Activated CD4-positive, alpha-beta T cell treated with anti-CD3 and anti-CD28 coated beads for 1 hour (primary cell): ENCODE data around the gene PEX10.
"Not testable (repeated sequence)": the region's sequence is repeated elsewhere in the genome, so short reads cannot be mapped to it uniquely, and the experiment has no call there.

ENCODE experiments used
- DNase-seq: peaks from one replicate; pipeline ENCODE4 v3.0.0-alpha.2; 2020

Gene PEX10

DNA sequence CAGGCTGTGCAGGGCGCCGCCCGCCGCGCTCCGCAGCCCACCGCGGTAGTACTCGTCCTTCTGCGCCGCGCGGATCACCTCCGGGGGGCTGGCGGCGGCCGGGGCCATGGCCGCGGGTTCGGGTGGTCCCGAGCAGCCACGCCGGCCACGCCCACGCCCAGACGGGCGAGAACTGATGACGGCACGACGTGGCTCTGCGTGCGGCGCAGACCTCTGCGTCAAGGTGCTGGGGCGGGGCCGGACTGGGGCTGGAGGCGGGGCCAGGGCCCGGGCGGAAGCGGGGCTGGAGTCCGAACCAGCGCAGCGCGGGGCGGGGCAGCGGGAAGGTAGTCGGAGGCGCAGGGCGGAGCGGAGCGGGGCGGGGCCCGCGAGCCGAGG is at the start of gene PEX10:
PEX10 (minus strand) TSS at position 170 of the 378 bp plus-strand sequence; CDS start at position 108, 62 bp downstream.
- peak; percentile 98 for DNase-seq

DNA sequence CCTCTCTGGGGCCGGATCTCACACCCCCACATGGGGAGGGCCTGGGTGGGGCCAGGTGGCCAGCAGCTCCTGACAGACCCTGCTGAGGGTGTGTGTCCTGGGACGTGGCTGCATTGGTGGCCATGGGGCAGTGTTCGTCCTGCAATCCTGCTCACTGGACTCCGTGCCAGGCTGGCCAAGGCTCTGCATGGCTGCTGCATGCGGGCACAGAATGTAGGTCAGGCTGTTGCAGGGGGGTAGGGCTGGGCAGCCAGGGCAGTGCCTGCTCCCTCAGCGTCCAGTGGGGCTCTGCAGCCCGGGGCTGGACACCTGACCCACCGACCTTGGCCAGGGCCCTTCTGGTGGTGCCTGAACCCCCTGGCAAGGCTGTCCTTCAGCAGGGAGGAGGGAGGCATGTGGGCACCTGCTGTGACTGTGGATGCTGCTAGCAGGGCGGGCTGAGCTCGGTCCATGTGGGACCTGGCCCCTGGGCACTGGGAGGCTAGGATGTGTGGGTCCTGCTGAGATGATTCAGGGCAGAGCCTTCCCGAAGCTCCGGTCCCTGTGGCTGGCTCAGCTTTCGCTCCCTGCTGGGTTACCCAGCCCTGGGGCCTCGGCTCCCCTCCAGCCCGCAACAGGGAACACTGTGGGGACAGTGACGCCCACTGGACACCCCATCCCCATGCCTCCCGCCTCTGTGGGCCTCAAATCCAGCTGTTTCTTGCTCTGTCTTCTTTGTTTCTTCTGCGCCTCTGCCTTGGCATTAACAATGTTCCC is 48.8 kb upstream of the PEX10 start:
- no peak for DNase-seq

DNA sequence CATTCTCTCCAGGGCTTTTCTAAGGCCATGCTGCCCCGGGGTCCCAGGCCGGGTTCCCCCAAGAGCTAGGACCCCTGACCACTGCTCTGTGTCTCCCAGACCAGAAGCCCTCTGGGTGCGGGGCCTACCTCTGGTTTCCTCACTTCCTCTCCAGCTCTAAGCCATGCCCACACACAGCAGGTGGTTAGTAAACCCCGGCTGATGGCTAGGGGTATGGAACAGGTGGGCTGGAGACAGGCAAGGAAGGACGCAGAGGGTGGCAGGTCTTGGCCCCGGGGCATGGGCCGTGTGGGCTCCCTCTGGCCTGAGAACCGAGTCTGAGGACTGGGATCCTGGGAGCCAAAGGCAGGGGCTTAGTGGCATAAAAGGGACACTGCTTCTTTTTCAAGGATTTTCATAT is 47.8 kb upstream of the PEX10 start:
- DNase-seq, result no peak

DNA sequence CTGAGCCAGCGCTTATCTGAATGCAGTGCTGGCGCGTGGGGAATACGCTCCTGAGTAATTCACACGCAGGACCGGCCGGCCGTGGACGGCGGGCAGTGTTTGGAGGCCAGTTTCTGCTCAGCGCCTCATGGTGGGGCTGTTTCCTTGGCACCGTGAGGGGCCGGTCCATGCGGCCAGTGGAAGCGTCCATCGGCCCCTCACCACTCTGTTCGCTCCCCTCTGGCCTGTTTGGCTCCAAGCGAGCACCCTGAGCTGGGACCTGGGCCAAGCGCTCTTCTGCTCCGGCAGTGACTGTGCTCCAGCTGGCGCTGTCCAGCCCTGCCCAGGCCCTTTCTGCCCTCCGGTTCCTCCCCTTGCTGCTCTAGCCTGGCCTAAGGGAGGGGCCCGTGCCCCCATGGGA is 47.4 kb upstream of the PEX10 start:
- no peak for DNase-seq

DNA sequence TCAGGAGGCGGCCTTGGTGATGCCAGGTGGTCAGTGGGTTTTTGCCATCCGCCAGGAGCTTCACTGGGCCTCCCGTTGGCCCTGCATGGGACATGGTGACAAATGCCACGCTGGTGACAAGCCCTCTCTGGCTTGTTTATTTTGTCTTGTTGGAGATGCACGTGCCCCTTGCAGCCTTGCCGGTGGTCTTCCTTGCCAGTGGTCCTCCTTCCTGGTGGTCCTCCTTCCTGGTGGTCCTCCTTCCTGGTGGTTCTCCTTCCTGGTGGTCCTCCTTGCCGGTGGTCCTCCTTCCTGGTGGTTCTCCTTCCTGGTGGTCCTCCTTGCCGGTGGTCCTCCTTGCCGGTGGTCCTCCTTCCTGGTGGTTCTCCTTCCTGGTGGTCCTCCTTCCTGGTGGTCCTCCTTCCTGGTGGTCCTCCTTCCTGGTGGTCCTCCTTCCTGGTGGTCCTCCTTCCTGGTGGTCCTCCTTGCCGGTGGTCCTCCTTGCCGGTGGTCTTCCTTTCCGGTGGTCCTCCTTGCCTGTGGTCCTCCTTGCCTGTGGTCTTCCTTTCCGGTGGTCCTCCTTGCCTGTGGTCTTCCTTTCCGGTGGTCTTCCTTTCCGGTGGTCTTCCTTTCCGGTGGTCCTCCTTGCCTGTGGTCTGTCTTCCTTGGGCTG is 46.9 kb upstream of the PEX10 start:
- not testable (repeated sequence) for DNase-seq

DNA sequence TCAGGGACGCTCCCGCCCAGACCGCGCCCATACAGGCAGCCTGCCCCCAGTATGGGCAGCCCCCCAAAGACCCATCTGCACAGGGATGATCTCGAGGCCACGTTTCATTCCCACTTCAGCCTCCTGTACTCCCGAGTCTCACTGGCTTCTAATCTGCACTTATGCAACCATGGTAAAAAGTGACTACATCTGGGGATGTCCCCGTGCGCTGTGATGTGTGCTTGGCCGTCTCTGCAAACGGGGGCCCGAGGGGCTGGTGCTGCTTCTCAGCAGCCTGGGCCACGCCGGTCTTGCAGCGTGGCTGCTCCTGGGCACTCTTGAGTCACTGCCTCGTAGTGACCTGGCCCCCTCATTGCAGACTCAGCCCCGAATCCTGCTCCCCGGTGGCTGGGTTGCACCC is 46.3 kb upstream of the PEX10 start:
- no peak for DNase-seq

DNA sequence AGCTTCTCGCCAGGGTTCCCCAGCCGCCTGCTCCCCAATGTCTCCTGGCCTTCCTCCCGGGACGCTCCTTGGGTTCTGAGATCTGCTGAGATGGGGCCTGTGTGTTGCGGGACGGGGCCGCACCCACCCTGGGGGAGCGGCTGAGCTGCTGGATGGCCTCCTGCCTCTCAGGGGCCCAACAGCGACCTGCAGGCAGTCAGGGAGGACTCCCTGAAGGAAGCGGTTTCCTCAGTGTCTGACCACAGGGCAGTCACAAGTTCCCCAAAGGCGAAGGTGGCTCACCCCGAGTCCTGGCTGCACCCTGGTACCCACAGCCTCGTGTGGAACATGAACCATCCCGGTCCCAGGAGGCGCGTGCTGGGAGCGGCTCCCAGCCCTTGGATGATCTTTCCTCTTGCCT is 45.1 kb upstream of the PEX10 start:
- DNase-seq, result no peak

DNA sequence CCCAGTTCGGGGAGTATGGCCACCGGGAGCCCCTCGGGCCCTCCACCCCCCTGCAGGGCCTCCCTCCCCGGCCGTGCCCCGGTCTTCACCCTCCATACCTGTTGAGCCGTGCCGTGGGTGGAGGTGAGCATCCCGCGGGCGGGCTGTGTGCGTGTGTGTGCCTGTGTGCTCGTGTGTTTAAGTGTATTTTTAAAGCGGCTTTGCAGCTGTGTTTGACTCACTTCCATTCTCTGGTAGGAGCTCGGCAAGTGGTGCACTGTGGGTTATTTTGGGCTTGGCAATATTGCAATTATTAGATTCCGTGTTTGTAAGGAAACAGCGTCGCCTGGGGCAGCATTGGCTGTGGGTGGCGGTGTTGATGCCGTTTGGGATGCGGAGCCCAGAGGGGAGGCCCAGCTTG is 43.4 kb upstream of the PEX10 start:
- DNase-seq, result no peak

DNA sequence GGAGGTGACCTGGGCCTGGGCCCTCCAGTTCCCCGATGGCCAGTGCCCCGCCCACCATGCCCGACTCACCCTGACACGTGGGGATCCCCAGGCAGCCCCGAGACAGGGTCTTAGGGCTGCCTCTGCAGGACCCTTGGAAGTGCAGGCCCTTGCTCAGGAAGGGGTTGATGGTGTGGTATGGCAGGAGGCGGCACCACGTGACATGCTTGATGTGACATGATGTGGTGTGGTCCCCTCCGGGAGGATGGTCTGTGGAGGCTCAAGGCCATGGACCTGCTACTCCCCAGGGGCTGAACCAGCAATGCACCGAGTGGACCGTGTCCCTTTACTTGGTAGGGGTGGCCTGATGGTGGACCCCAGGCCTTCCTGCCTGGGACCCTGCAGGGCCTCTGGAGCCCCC is 41.9 kb upstream of the PEX10 start:
- no peak for DNase-seq

DNA sequence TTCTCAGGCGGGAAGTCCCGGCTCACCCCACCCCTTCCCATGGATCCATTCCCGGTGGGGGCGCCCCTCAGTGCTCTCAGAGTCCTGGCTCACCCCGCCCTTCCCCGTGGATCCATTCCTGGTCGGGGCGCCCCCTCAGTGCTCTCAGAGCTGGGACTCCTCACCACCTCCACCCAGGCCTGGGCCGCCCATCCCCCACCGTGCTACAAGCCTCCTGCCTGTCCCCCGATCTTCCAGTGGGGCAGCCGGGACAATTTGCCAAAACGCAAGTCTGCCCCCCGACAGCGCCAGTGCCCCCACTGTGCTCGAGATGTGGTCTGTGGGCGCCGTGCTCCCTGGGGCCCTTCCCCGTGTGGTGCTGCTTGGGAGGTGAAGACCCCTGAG is 40.6 kb upstream of the PEX10 start:
- no peak for DNase-seq

DNA sequence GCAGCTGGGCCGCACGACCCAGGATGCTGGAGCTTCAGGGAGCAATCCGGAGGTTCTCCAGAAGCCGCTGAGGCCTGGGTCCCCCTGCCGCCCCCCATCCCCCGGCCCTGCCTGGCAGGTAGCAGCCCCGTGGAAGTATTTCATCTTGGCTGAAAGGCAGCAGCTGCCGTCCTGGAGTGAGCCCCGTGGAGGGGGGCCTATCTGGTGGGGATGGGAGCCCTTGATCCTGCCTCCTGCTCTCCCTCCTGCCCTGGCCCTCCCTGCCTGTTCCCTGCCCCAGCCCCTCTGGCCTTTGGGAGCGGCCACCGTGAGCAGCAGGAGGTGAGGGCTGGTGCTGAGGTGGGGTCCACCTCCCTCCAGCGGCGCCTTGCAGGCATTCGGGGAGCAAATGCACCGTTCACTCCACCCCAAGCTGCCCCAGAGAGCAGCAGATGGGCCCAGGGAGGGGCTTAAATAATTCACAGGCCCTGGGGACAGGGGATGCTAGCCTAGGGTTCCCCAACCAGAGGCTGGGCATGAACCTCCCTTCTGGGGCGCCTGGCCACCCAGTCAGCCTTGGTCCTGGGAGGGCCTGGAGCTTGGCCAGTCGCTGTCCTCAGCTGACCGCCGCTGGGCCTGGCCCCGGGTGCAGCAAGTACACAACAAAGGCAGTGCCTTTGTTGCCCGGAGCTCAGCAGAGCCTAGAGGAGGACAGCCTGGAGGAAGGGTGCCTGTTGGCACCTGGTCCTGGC is 40.0 kb upstream of the PEX10 start:
- DNase-seq, result no peak

DNA sequence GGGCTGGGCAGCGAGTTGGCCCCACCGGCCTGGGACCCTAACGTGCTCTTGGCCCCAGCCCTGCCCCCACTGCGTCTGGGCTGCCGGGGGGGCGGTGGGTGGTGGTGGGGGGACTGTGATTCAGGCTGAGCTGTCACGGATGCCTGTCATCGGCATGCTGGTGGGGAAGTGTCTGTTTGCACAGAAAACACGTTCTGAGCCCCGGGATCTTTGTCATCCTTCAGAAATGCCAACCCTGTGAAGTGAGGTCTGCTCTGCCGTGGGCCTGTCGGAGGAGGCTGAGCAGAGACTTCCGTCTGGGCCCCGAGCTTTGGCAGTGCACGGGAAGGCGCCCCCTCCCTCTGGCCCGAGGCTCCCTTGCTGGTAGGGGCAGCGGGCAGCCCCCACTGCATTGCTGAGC is 39.4 kb upstream of the PEX10 start:
- no peak for DNase-seq

DNA sequence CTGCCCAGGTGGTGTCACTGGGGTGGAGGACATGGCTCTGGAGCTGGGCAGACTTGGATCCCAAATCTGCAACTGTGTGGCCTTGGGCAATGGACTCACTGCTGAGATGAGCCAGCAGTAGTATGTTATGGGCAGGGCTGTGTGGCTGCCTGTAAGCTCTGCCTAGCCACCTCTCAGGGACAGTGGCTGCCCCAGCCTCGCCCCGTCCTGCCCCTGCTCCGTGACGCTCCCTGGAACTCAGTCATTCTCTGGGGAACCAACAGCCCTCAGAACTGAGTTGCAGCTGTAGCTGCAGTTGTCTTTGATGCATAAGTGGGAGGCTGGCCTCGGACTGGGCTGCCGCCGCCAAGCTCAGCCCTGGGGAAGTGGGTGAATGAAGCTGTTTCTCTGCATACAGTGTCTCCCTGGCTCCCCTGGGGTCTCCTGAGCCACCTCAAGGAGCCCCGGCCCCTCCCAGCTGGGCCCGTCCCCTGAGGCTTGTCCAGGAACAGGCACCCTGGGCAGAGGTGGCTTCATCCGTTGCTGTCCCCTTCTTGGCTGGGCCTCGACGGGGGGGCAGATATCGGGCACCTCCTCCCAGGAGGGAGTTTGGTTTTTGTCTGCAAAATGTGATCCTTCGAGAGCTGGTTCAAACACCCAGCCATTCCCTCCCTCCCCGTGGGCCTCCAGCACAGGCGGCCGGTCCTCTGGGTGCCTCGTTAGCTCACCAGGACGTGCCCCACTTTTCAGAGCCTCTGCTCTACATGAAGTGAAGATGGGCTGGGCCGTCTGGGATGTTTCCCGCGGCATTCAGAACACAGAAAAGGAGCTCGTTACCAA is 37.5 kb upstream of the PEX10 start:
- DNase-seq, result no peak

DNA sequence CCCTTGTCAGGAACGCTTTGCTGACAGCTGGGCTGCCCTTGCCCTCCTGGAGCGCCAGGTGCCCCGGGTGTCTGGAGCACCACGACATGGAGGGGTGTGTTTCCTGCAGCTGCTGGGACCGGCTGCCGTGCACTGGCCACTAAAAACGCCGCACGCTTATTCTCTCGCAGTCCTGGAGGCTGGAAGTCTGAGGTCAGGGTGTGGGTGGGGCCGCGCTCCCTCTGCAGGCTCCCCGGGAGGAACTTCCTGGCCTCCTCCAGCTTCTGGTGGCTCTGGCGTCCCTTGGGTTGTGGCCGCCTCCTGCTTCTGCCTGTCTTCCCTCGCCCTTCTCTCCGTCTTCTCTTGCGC is 35.7 kb upstream of the PEX10 start:
- DNase-seq, result no peak

DNA sequence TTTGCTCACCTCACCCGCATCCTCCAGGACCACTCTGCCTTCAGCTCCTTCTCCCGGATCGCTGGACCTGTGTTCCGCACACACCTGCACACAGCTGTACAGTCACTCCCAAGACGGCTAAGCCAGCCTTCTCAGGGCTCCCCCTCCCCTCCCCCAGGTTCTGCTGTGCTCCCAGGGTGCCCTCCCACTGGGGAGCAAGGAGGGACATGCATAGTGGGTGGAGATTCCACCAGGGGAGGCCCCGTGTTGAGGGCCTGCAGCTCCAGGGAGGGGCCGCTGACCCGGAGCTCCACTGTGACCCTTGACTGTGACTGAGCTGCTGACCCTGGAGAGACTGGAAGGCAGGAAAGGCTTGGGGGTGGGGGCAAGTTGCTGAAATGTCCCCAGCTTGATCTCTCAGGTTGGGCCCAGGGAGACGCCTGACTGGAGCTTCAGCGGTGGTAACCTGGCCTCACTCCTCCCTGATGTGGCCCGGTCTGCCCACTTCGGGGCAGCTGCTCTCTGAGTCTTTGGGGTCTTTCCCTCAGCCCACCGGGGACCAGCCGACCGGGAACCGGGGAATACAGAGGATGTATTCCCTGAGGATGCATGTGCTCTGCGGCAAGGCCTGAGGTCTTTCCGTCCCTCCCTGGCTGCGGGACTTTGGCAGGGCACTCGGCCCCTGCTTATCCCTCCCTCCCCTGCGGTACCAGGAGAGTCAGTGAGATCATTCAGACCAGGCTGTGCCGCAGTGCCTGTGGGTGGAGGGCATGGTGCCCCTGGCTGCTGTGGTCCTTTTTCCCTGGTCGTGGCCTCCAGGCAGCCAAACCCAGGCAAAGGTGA is 35.1 kb upstream of the PEX10 start:
- no peak for DNase-seq

DNA sequence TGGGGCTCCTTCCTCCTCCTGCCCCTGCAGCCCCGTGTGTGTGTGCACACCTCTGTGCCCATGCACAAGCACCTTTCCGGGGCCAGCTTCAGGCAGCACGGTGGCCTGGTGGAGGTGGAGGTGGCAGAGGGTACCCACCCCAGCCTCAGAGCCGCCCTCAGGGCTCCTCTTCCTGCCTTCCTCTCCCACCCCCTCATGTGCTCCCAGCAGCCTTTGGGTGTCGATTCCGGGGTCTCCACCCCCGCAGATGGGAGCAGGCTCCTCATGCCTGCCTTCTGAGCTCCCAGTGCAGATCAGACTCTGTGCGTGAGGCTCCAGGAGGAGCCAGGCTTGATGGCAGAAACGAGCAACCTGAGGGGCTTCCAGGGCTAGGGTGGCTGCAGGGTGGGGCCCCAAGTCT is 34.5 kb upstream of the PEX10 start:
- DNase-seq, result no peak

DNA sequence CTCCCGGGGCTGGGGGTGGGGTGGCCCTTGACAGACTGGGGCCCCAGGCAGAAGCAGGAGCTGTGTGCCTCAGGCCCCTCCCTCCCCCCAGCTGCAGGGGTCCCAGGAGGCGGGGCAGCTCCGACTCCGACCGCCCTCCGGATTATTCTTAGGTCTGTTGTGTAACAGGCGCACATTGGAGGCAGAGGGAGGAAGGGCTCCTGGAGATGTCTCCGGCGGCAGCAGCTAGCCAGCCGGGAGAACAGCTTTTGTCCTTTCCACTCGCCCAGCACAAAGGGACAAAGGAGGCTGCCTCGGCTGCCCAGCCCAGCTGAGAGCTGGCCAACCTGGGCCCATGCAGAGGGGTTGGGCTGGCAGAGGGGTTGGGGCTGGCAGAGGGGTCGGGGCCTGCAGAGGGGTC is 34.0 kb upstream of the PEX10 start:
- no peak for DNase-seq

DNA sequence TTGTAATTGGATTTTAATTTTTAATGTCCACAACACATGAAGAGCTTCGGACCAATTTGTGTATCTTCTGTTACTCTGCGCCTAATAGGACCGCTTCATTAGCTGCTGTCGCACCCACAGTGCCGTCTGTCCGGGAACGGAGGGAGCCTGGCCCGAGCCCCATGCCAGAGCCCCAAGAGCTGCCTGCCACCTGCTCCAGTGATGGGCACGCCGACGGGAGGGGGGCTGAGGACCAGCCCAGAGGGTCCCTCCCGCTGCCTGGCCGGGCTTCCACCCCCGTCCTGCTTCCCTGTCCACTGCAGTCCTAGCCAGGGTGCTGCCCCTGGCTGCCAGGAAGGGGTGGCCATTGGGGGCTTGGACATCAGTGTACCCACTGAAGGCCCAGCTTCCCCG is 33.5 kb upstream of the PEX10 start:
- no peak for DNase-seq

DNA sequence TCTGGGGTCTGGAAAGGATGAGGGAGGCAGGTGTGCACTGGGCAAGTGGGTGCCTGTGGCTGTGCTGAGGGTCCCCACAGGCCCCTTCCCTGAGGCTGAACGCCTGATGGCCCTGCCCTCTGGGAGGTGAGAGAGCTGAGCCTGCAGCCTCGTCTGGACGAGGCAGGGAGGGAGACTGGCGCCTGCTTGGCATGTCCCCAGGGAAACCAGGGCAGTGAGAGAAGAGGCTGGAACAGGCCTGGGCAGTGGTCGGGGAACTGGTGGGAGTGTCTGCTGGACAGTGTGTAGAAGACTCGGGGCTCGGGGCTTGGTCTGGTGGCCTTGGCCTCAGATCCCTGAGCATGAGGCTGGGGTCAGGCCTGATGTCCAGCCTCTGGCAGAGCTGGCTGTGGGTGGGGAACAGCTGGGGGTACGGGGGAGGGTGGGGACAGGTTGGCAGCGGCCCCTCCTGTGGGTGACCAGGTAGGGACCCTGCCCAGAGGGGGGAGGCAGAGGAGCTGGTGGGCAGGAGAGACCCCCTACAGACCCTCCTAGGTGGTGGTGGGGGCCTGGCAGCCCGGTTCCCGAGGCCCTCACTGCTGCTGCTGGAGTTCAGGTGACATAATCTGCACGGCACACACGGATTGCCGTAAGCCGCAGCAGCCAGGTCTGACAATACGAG is 32.9 kb upstream of the PEX10 start:
- DNase-seq, result no peak

DNA sequence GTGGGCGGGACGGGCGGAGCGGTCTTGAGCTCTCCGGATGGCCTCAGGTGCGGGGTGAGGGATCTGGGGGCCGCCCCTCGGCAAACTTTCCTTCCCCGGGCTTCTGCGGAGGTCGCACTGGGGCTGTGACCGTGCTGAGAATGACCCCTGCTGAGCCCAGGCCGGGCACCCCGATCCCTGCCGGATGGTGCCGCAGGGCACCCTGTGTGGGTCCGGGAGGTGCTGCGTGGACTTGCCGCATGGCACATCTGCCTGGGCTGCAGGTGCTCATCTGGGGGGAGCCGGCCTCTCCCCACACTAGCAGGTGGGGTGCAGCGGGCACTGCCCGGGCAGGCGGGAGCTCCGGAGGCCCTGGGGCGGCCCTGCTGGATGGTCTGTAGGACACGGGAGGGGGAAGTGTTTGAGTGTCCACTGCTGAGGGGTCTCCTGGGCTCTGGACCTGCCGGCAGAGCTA is 31.8 kb upstream of the PEX10 start:
- DNase-seq, result no peak

DNA sequence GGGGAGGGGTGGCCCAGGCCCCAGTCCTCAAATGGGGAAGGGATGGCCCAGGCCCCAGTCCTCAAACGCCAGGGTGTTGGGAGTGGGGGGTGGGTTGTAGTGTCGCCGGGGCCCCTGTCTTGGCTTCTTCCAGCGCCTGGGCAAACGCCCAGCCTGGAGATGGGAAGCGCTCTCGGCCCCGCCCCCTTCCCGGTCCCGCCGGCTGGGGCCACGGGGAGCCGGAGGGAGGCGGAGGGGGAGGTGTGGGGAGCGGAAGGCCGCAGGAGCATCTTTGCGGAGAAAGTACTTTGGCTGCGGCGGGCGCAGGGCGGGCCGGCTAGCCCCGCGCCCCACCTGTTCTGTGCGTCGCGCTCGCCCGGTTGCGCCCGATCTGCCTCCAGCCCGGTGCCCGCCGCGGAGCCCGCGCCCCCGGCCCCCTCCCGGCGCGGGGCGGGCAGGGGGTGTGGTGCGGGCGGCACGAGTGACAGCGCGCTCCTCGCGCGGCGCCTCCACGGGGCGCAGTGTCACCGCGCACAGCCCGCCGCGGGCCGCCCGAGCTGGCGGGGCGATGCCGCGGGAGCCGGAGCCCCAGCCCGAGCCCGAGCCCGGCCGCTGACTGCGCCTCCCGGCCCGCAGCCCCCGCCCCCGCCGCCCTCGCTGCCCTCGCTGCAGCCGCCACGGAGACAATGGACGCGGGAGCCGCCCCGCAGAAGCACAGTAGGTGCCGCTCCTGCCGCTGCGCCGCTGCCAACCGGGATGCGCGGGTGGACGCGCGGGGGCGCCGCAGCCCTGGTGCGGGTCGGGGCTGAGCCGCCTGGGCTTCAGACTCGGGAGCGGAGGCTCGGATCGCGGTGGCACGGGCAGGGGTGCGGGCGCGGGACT is 31.1 kb upstream of the PEX10 start:
- DNase-seq, result no peak
